ENCODE data around the gene MUL1.

Gene MUL1

GRCh38 chr1:20474333-20474975 is 33.5 kb downstream of the MUL1 start:
- Histone ChIP-seq H3K4me1 (ENCODE audit: insufficient read depth, low read length) (peaks cover 20% of the 10 kb centered on the region), H3K27me3 (ENCODE audit: control insufficient read depth in 1 of 2, insufficient read depth in 2 of 2, low read length in 2 of 2) (no peaks in the 10 kb centered on the region), H3K27ac (ENCODE audit: low read depth, low read length) (no peak overlapping the region), H3K36me3 (ENCODE audit: insufficient read depth, low read length) (no peaks in the 10 kb centered on the region), H3K9ac (ENCODE audit: low read length) (no peak overlapping the region), H3K4me3 (ENCODE audit: low read depth in 1 of 2, low read length in 2 of 2) (no peak overlapping the region), H3K9me3 (ENCODE audit: low read length) (no peaks in the 10 kb centered on the region)

DNA sequence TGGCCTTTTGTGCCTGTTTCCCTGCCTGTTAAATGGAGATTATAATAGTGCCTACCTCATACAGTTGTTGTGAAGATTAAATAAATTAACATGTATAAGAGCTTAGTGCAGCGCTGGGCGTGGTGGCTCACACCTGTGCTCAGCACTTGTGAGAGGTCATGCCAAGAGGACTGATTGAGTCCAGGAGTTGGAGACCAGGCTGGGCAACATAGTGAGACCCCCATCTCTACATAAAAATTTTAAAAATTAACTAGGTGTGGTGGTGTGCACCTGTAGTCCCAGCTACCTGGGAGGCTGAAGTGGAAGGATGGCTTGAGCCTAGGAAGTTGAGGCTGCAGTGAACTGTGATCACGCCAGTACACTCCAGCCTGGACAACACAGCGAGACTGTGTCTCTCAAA is 34.1 kb downstream of the MUL1 start:
- Histone ChIP-seq H3K9ac (ENCODE audit: low read length) (no peak overlapping the region), H3K4me1 (ENCODE audit: insufficient read depth, low read length) (peaks cover 20% of the 10 kb centered on the region), H3K27me3 (ENCODE audit: control insufficient read depth in 1 of 2, insufficient read depth in 2 of 2, low read length in 2 of 2) (no peaks in the 10 kb centered on the region), H3K9me3 (ENCODE audit: low read length) (no peaks in the 10 kb centered on the region), H3K27ac (ENCODE audit: low read depth, low read length) (no peak overlapping the region), H3K36me3 (ENCODE audit: insufficient read depth, low read length) (no peaks in the 10 kb centered on the region), H3K4me3 (ENCODE audit: low read depth in 1 of 2, low read length in 2 of 2) (no peak overlapping the region)

GRCh38 chr1:20472860-20473711 is 34.9 kb downstream of the MUL1 start:
- Histone ChIP-seq H3K27ac (ENCODE audit: low read depth, low read length) (no peak overlapping the region), H3K36me3 (ENCODE audit: insufficient read depth, low read length) (no peaks in the 10 kb centered on the region), H3K9me3 (ENCODE audit: low read length) (no peaks in the 10 kb centered on the region), H3K4me1 (ENCODE audit: insufficient read depth, low read length) (peaks cover 17% of the 10 kb centered on the region), H3K9ac (ENCODE audit: low read length) (no peak overlapping the region), H3K27me3 (ENCODE audit: control insufficient read depth in 1 of 2, insufficient read depth in 2 of 2, low read length in 2 of 2) (no peaks in the 10 kb centered on the region), H3K4me3 (ENCODE audit: low read depth in 1 of 2, low read length in 2 of 2) (no peak overlapping the region)

GRCh38 chr1:20472121-20472520 is 35.8 kb downstream of the MUL1 start:
- H3K9ac ChIP-seq (ENCODE audit: low read length): no peak overlapping the region
- H3K4me3 ChIP-seq (ENCODE audit: low read depth in 1 of 2, low read length in 2 of 2): no peak overlapping the region
- H3K9me3 ChIP-seq (ENCODE audit: low read length): no peaks in the 10 kb centered on the region
- H3K36me3 ChIP-seq (ENCODE audit: insufficient read depth, low read length): no peaks in the 10 kb centered on the region
- no peaks in the 10 kb centered on the region for H3K27me3 ChIP-seq (ENCODE audit: control insufficient read depth in 1 of 2, insufficient read depth in 2 of 2, low read length in 2 of 2)
- peaks cover 8% of the 10 kb centered on the region for H3K4me1 ChIP-seq (ENCODE audit: insufficient read depth, low read length)
- no peak overlapping the region for H3K27ac ChIP-seq (ENCODE audit: low read depth, low read length)

DNA sequence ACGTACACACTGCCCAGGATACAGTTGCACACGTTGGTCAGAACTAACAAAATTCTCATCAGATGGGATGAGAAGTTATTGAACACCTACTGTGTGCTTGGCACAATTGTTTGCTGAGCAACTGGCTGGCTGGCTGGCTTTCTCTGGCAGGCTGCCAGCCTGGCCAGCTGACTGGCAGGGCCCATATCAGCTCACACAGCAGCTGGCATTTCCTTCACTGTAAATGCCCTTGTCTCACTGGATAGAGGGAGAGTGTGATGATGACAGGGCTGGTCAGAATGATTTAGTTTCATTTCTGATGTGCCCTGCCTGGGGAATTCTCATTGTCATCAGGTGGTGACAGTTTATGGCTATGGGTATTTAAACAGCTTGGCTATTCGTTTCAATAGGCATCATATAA is 37.8 kb downstream of the MUL1 start:
- no peaks in the 10 kb centered on the region for H3K27me3 ChIP-seq (ENCODE audit: control insufficient read depth in 1 of 2, insufficient read depth in 2 of 2, low read length in 2 of 2)

GRCh38 chr1:20469406-20470076 is 38.4 kb downstream of the MUL1 start:
- no peak overlapping the region for H3K9ac ChIP-seq (ENCODE audit: low read length)
- H3K4me1 ChIP-seq (ENCODE audit: insufficient read depth, low read length): no peaks in the 10 kb centered on the region
- no peak overlapping the region for H3K4me3 ChIP-seq (ENCODE audit: low read depth in 1 of 2, low read length in 2 of 2)
- no peaks in the 10 kb centered on the region for H3K27me3 ChIP-seq (ENCODE audit: control insufficient read depth in 1 of 2, insufficient read depth in 2 of 2, low read length in 2 of 2)
- H3K9me3 ChIP-seq (ENCODE audit: low read length): no peaks in the 10 kb centered on the region
- H3K36me3 ChIP-seq (ENCODE audit: insufficient read depth, low read length): no peaks in the 10 kb centered on the region
- no peak overlapping the region for H3K27ac ChIP-seq (ENCODE audit: low read depth, low read length)

More for the DNA sequence above, 37.8 kb downstream of the MUL1 start:
- Histone ChIP-seq H3K9ac (ENCODE audit: low read length) (no peak overlapping the region), H3K9me3 (ENCODE audit: low read length) (no peaks in the 10 kb centered on the region), H3K36me3 (ENCODE audit: insufficient read depth, low read length) (no peaks in the 10 kb centered on the region), H3K27ac (ENCODE audit: low read depth, low read length) (no peak overlapping the region), H3K4me1 (ENCODE audit: insufficient read depth, low read length) (no peaks in the 10 kb centered on the region), H3K4me3 (ENCODE audit: low read depth in 1 of 2, low read length in 2 of 2) (no peak overlapping the region)

- Histone ChIP-seq H3K9me3 (ENCODE audit: low read length) (no peaks in the 10 kb centered on the region), H3K36me3 (ENCODE audit: insufficient read depth, low read length) (no peaks in the 10 kb centered on the region), H3K27ac (ENCODE audit: low read depth, low read length) (no peak overlapping the region), H3K9ac (ENCODE audit: low read length) (no peak overlapping the region), H3K27me3 (ENCODE audit: control insufficient read depth in 1 of 2, insufficient read depth in 2 of 2, low read length in 2 of 2) (no peaks in the 10 kb centered on the region), H3K4me1 (ENCODE audit: insufficient read depth, low read length) (no peaks in the 10 kb centered on the region), H3K4me3 (ENCODE audit: low read depth in 1 of 2, low read length in 2 of 2) (no peak overlapping the region)
These were observed 41.7 kb downstream of the MUL1 start for GRCh38 chr1:20466273-20466672.

DNA sequence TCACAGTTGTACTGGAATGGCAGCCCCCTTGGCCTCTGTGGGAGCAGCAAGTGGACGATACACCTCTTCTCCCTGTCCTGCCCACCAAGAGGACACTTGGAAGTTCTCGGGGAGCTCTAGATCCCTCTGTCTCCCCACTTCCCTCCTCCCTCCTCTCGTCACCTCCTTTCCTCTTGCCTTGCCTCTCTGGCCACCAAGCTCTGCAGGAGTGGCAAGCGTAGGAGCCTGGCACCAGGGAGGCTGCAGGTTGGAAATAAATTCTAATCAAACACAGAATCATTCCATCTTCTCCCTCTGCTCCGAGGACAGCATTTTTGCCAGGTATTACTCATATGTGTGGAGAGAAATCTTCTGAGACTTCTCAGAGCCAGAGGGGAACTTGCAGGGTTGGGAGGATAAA is 42.8 kb downstream of the MUL1 start:
- Histone ChIP-seq H3K27ac (ENCODE audit: low read depth, low read length) (no peak overlapping the region), H3K9ac (ENCODE audit: low read length) (no peak overlapping the region), H3K9me3 (ENCODE audit: low read length) (no peaks in the 10 kb centered on the region), H3K36me3 (ENCODE audit: insufficient read depth, low read length) (no peaks in the 10 kb centered on the region), H3K27me3 (ENCODE audit: control insufficient read depth in 1 of 2, insufficient read depth in 2 of 2, low read length in 2 of 2) (no peaks in the 10 kb centered on the region), H3K4me3 (ENCODE audit: low read depth in 1 of 2, low read length in 2 of 2) (no peak overlapping the region), H3K4me1 (ENCODE audit: insufficient read depth, low read length) (no peaks in the 10 kb centered on the region)

DNA sequence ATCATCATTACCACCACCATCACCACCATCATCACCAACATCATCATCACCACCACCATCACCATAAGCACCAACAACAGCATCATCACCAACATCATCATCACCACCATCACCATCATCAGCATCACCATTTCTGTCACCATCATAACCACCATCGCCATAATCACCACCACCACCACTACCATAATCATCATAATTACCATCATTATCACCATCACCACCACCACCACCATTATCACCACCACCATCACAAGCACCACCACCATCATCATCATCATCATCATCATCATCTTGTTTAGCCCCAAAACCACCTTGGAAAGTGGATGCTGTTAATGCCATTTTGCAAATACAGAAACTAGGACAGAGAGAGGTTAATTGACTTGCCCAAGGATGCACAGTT is 44.4 kb downstream of the MUL1 start:
- Histone ChIP-seq H3K4me3 (ENCODE audit: low read depth in 1 of 2, low read length in 2 of 2) (no peak overlapping the region), H3K27ac (ENCODE audit: low read depth, low read length) (no peak overlapping the region), H3K9ac (ENCODE audit: low read length) (no peak overlapping the region), H3K4me1 (ENCODE audit: insufficient read depth, low read length) (no peaks in the 10 kb centered on the region), H3K9me3 (ENCODE audit: low read length) (no peaks in the 10 kb centered on the region), H3K36me3 (ENCODE audit: insufficient read depth, low read length) (no peaks in the 10 kb centered on the region), H3K27me3 (ENCODE audit: control insufficient read depth in 1 of 2, insufficient read depth in 2 of 2, low read length in 2 of 2) (no peaks in the 10 kb centered on the region)

DNA sequence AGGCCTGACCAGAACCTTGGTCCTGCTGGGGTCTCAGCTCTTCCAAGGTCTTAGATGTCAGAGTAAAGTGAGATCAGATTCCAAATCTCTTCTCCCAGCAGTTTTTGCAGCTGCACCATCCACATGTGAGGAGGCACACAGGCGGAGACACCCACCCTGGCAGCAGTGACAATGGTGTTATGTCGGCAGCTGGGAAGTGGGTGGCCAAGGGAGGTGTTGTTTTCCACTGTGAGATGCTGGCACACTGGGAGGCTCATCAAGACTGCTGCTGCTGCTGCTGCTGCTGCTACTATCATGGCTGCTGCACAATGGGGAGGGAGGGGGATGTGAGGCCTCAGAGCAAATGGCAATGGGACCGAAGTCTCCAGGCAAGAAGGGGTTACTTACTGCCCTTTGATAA is 45.6 kb downstream of the MUL1 start:
- H3K9ac ChIP-seq (ENCODE audit: low read length): no peak overlapping the region

DNA sequence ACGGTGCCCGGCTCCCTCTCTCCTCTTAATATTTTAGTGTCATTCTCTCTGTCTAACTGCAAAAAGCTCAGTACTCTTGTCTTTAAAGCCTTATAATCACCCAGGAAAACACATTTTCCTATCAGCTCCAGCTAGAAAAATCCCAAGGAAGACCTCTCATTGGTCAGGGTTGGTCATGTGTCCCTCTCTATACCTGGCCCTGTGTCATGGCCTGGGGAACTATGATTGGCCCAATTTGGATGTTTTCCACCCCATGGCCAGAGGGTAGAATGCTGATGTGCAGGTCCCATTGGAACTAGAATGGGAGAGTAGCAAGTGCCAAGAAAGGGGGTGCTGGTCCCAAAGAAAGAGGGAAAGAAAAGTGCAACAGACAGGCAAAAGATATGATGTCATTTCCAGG is 49.2 kb downstream of the MUL1 start:
- Histone ChIP-seq H3K4me1 (ENCODE audit: insufficient read depth, low read length) (no peaks in the 10 kb centered on the region), H3K27me3 (ENCODE audit: control insufficient read depth in 1 of 2, insufficient read depth in 2 of 2, low read length in 2 of 2) (no peaks in the 10 kb centered on the region), H3K9me3 (ENCODE audit: low read length) (no peaks in the 10 kb centered on the region), H3K4me3 (ENCODE audit: low read depth in 1 of 2, low read length in 2 of 2) (no peak overlapping the region), H3K9ac (ENCODE audit: low read length) (no peak overlapping the region), H3K27ac (ENCODE audit: low read depth, low read length) (no peak overlapping the region), H3K36me3 (ENCODE audit: insufficient read depth, low read length) (no peaks in the 10 kb centered on the region)

More for the DNA sequence above, 45.6 kb downstream of the MUL1 start:
- H3K9me3 ChIP-seq (ENCODE audit: low read length): no peaks in the 10 kb centered on the region
- no peaks in the 10 kb centered on the region for H3K4me1 ChIP-seq (ENCODE audit: insufficient read depth, low read length)
- H3K27ac ChIP-seq (ENCODE audit: low read depth, low read length): no peak overlapping the region
- H3K27me3 ChIP-seq (ENCODE audit: control insufficient read depth in 1 of 2, insufficient read depth in 2 of 2, low read length in 2 of 2): no peaks in the 10 kb centered on the region
- no peaks in the 10 kb centered on the region for H3K36me3 ChIP-seq (ENCODE audit: insufficient read depth, low read length)
- H3K4me3 ChIP-seq (ENCODE audit: low read depth in 1 of 2, low read length in 2 of 2): no peak overlapping the region
